IMR-90 (cell line): ENCODE measurements around the gene FNDC3A.

Experiments used
- BHLHE40 ChIP-seq: fragments of 150-350 bp; IDR thresholded peaks from 2 replicates; pipeline ENCODE4 v1.6.1; 2016; ENCODE audit warnings: mild to moderate bottlenecking, low read depth, low read length
- CEBPB ChIP-seq: IDR thresholded peaks from 2 replicates; pipeline ENCODE4 v1.6.1; 2012; ENCODE audit warnings: low read depth, low read length, improper control_type of control experiment
- CTCF ChIP-seq: conservative IDR thresholded peaks from 2 replicates; pipeline ENCODE4 v1.5.1; 2012; ENCODE audit warnings: mild to moderate bottlenecking, low read depth, low read length, improper control_type of control experiment
- FOS ChIP-seq: fragments of 150-350 bp; IDR thresholded peaks from 2 replicates; pipeline ENCODE4 v1.6.1; 2016; ENCODE audit warnings: low read depth, low read length
- MAFK ChIP-seq: IDR thresholded peaks from 2 replicates; pipeline ENCODE4 v1.6.1; 2012; ENCODE audit warnings: low read depth, low read length, improper control_type of control experiment
- MXI1 ChIP-seq: IDR thresholded peaks from 2 replicates; pipeline ENCODE4 v1.6.1; 2012; ENCODE audit warnings: low read depth, mild to moderate bottlenecking, low read length, moderate library complexity, borderline replicate concordance
- POLR2A ChIP-seq: IDR thresholded peaks from 2 replicates; pipeline ENCODE4 v1.6.1; 2012; ENCODE audit warnings: mild to moderate bottlenecking, low read depth, low read length
- RAD21 ChIP-seq: IDR thresholded peaks from 2 replicates; pipeline ENCODE4 v1.6.1; 2012; ENCODE audit warnings: low read length, improper control_type of control experiment
- RFX5 ChIP-seq: IDR thresholded peaks from 2 replicates; pipeline ENCODE4 v1.8.0; 2012; ENCODE audit warnings: low read depth, mild to moderate bottlenecking, low read length, moderate library complexity
- SMC3 ChIP-seq: fragments of 150-350 bp; IDR thresholded peaks from 2 replicates; pipeline ENCODE4 v1.6.1; 2016; ENCODE audit warnings: low read depth, mild to moderate bottlenecking, antibody characterized with exemption, low read length, moderate library complexity

GRCh38 chr13:49112782-49113525 lies 137.2 kb downstream of the FNDC3A start:
- TF ChIP-seq CTCF (no peak), POLR2A (no peak), BHLHE40 (no peak), RFX5 (no peak), FOS (no peak), CEBPB (no peak), SMC3 (no peak), RAD21 (no peak), MAFK (no peak), MXI1 (no peak)
